HG02642 (cell line): ENCODE data around the gene HP1BP3.

Experiments used
- ATAC-seq: cut with Tn5 transposase; IDR thresholded peaks from one replicate; pipeline ENCODE4 v1.9.1; 2021; ENCODE audit warnings: mild to moderate bottlenecking; ENCODE audit not compliant: unreplicated experiment, poor library complexity

Gene HP1BP3

GRCh38 chr1:20697563-20697962, 89.5 kb downstream of the HP1BP3 start:
- ATAC-seq = no peak

GRCh38 chr1:20696397-20697333, 90.4 kb downstream of the HP1BP3 start:
- ATAC-seq = peak; percentile 72

GRCh38 chr1:20695515-20695914, 91.6 kb downstream of the HP1BP3 start:
- ATAC-seq = no peak

GRCh38 chr1:20693623-20694022, 93.5 kb downstream of the HP1BP3 start:
- ATAC-seq = no peak
